HFF-Myc (cell line): ENCODE measurements around the gene NUSAP1.
"Not testable (repeated sequence)": the region's sequence is repeated elsewhere in the genome, so short reads cannot be mapped to it uniquely, and the experiment has no call there.

ENCODE experiments used
- DNase-seq: peaks from one replicate; pipeline ENCODE4 v3.0.0-alpha.2; 2011; ENCODE audit warnings: low read depth; ENCODE audit errors: extremely low read depth
- H3K4me3 ChIP-seq: replicated peaks from 2 replicates; pipeline ENCODE4 v1.5.1; 2011; ENCODE audit warnings: low read depth, mild to moderate bottlenecking, control low read depth, low read length
- TF ChIP-seq, protein P1 (sequence below): IDR thresholded peaks from 2 replicates; pipeline ENCODE4 v1.5.1; 2012; ENCODE audit warnings: mild to moderate bottlenecking, low read depth, low read length, control low read depth; ENCODE audit errors: missing control alignments

The NUSAP1 gene

GRCh38 chr15:41307679-41308078 is 25.0 kb upstream of the NUSAP1 start:
- DNase-seq, result no peak
- H3K4me3 ChIP-seq, result no peak overlapping the region
- TF ChIP-seq, protein P1, sequence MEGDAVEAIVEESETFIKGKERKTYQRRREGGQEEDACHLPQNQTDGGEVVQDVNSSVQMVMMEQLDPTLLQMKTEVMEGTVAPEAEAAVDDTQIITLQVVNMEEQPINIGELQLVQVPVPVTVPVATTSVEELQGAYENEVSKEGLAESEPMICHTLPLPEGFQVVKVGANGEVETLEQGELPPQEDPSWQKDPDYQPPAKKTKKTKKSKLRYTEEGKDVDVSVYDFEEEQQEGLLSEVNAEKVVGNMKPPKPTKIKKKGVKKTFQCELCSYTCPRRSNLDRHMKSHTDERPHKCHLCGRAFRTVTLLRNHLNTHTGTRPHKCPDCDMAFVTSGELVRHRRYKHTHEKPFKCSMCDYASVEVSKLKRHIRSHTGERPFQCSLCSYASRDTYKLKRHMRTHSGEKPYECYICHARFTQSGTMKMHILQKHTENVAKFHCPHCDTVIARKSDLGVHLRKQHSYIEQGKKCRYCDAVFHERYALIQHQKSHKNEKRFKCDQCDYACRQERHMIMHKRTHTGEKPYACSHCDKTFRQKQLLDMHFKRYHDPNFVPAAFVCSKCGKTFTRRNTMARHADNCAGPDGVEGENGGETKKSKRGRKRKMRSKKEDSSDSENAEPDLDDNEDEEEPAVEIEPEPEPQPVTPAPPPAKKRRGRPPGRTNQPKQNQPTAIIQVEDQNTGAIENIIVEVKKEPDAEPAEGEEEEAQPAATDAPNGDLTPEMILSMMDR, result no peak

DNA sequence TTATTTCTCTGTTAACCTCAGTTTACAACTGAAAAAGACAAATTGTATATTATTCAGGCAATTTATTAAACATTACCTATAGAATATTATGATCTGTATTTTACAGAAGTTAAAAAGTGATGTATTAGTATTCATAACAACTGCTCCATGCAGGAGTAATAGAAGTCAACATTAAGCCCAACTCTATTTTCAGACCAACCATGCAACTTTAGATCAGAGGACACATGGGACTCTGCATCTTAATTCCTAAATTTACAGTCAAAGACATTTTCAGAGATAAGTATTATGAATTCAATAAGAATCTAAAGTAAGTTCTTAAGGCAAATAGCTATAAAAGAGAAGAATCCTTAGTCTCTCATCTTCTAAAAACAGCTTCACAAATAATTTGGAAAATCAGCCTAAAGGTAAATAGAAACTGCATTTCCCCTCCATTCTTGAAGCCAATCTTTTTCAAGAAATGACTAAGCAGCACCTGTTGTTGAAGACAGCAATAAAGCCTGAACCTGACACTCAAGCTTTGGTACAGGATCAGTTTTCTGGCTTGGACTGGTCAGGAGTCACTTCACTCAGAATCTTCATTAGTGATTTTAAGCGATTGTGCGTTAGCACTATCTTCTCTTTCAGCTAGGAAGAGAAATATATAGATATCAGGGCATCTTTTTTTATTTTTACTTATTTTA is 23.3 kb upstream of the NUSAP1 start:
- TF ChIP-seq, protein P1, result no peak
- no peak for DNase-seq
- no peak overlapping the region for H3K4me3 ChIP-seq

DNA sequence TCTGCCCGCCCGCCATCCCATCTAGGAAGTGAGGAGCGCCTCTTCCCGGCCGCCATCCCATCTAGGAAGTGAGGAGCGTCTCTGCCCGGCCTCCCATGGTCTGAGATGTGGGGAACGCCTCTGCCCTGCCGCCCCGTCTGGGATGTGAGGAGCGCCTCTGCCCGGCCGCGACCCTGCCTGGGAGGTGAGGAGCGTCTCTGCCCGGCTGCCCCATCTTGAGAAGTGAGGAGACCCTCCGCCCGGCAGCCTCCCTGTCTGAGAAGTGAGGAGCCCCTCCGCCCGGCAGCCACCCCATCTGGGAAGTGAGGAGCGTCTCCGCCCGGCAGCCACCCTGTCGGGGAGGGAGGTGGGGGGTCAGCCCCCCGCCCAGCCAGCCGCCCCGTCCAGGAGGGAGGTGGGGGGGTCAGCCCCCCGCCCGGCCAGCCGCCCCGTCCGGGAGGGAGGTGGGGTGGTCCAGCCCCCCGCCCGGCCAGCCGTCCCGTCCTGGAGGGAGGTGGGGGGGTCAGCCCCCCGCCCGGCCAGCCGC is 11.8 kb upstream of the NUSAP1 start:
- H3K4me3 ChIP-seq, DNase-seq: not testable (repeated sequence)

GRCh38 chr15:41323611-41324010 is 9.1 kb upstream of the NUSAP1 start:
- TF ChIP-seq, protein P1, result no peak
- no peak for DNase-seq
- no peak overlapping the region for H3K4me3 ChIP-seq

- H3K4me3 ChIP-seq, result peak overlapping the region; percentile 88
- TF ChIP-seq, protein P1, result no peak
- DNase-seq, result no peak
Measured at GRCh38 chr15:41331281-41331680, 1.4 kb upstream of the NUSAP1 start.

- H3K4me3 ChIP-seq, result peak overlapping the region; percentile 88
- TF ChIP-seq, protein P1, result peak; percentile 64
- peak; percentile 35 for DNase-seq
Measured at GRCh38 chr15:41331833-41332193, 868 bp upstream of the NUSAP1 start.

DNA sequence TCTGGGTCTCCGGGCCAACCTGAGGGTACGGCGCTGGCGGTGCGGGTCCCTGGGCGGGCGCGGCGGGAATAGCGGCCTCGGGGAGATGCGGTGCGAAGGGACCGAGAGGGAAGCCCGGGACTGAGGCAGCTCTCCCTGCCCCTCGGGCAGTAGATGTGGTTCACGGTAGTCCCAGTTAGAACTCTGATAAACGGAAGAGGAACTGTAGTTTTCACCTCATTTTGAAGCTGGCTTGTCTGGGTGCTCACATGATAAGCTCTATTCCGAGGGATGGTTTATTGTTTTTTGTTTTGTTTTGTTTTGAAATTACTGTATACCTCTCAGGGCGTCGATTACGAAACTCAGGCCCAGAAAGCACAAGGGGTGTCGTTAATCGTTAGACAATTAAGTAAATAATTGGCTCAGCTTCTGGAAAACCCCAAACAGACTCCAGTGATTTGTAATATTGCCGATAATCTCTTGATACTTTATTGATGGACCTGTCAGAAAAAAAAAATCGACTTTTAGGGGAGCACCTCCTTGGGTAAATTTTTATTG is 413 bp downstream of the NUSAP1 start:
- H3K4me3 ChIP-seq, result peak overlapping the region; percentile 88
- no peak for DNase-seq
- TF ChIP-seq, protein P1, result no peak
